ENCODE measurements around the gene MORC3. TPM values are rescaled to one million over a fixed set of nuclear protein-coding genes. Genes with fewer than 3 reads are reported as not detected.

MORC3 gene
- total RNA-seq, 1 donor from 2014 or later, result 23.1 TPM

DNA sequence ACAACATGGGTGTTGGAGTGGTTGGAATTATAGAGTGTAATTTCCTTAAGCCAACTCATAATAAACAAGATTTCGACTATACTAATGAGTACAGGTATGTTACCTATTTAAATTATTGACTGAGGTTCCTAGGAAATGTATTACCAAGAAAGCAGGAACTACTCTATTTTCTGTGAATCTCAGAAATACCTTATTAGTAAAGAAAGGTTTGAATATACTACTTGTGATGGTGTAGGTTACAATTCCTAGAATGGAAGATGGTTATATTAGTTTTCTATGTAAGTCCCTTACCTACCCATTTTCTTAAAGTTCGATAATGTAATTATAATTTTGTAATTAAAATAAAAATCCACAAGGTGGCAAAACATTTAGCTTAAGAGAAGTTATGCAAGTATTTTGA lies 29.3 kb downstream of the MORC3 start:
- DNase-seq (ENCODE audit: low spot score), result no peak
- peak overlapping the region; percentile 98 for H3K27ac Mint-ChIP-seq (ENCODE audit: unreplicated experiment)
- no peaks in the 10 kb centered on the region for H3K27me3 Mint-ChIP-seq (ENCODE audit: low read depth)
- no peaks in the 10 kb centered on the region for H3K9me3 Mint-ChIP-seq (ENCODE audit: low read depth)
- H3K4me3 Mint-ChIP-seq (ENCODE audit: unreplicated experiment), result no peak overlapping the region
- peaks cover 30% of the 10 kb centered on the region for H3K36me3 Mint-ChIP-seq (ENCODE audit: low read depth)
- H3K4me1 Mint-ChIP-seq (ENCODE audit: low read depth), result peaks cover 22% of the 10 kb centered on the region
- TF ChIP-seq, protein P1, sequence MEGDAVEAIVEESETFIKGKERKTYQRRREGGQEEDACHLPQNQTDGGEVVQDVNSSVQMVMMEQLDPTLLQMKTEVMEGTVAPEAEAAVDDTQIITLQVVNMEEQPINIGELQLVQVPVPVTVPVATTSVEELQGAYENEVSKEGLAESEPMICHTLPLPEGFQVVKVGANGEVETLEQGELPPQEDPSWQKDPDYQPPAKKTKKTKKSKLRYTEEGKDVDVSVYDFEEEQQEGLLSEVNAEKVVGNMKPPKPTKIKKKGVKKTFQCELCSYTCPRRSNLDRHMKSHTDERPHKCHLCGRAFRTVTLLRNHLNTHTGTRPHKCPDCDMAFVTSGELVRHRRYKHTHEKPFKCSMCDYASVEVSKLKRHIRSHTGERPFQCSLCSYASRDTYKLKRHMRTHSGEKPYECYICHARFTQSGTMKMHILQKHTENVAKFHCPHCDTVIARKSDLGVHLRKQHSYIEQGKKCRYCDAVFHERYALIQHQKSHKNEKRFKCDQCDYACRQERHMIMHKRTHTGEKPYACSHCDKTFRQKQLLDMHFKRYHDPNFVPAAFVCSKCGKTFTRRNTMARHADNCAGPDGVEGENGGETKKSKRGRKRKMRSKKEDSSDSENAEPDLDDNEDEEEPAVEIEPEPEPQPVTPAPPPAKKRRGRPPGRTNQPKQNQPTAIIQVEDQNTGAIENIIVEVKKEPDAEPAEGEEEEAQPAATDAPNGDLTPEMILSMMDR (IDR thresholded peaks at IDR 0.05), result no peak

DNA sequence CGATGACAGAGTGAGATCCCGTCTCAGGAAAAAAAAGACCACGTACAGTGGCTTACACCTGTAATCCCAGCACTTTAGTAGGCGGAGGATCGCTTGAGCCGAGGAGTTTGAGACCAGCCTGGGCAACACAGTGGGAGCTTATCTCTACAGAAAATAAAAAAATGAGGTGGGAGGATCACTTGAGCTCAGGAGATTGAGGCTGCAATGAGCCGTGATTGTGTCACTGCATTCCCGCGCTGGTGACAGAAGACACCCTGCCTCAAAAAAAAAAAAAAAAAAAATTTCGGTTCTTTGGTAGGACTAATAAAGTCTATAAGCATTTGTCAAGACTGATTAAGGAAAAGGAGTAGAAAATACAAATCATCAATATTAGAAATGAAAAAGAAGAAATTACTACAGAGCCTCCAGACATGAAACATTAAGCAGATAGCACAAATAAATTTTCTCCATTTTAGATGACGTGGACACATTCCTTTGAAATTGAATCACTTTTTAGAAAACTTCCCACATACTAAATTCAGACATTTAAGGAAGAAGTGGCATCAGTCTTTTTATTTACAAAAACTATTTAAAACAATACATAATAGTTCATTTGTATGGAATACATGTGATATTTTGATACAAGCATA lies 30.4 kb downstream of the MORC3 start:
- no peak for DNase-seq (ENCODE audit: low spot score)
- peak overlapping the region; percentile 98 for H3K27ac Mint-ChIP-seq (ENCODE audit: unreplicated experiment)
- no peak overlapping the region for H3K4me3 Mint-ChIP-seq (ENCODE audit: unreplicated experiment)
- H3K36me3 Mint-ChIP-seq (ENCODE audit: low read depth), result peaks cover 31% of the 10 kb centered on the region
- no peaks in the 10 kb centered on the region for H3K9me3 Mint-ChIP-seq (ENCODE audit: low read depth)
- H3K4me1 Mint-ChIP-seq (ENCODE audit: low read depth), result peaks cover 22% of the 10 kb centered on the region
- TF ChIP-seq, protein P1 (IDR thresholded peaks at IDR 0.05), result no peak
- no peaks in the 10 kb centered on the region for H3K27me3 Mint-ChIP-seq (ENCODE audit: low read depth)

DNA sequence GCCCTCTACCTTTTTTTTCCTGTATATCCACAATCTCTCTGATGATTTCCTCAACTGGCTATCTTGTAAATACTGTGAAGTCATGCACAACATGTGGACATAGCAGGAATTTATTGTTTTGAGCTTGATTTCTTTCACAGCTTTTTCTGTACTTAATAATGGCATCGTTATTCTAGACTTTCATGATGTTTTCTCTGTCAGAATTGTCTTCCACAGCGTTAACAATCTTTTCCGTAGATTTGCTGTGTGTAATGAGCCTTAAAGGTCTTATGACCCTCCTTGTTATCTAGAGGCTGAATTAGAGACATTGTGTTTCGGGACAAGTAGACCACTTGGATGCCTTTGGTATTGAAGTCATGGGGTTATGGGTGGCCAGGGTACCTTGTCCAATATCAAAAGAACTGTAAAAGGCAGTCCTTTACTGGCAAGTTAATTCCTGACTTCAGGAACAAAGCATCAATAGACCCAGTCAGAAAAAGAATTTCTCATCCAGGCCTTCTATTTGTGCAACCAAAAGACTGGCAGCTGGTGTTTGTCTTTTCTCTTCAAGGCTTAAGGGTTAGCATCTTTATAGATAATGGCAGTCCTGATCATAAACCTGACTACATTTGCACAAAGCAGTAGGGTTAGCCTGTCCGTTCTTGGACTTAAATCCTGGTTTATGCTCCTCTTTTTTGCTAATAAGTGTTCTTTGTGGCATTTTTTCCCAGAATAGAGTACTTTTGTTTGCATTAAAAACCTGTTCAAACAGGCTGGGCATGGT lies 35.1 kb downstream of the MORC3 start:
- DNase-seq (ENCODE audit: low spot score), result no peak
- H3K9me3 Mint-ChIP-seq (ENCODE audit: low read depth), result no peaks in the 10 kb centered on the region
- H3K36me3 Mint-ChIP-seq (ENCODE audit: low read depth), result peaks cover 27% of the 10 kb centered on the region
- TF ChIP-seq, protein P1 (IDR thresholded peaks at IDR 0.05), result no peak
- peak overlapping the region; percentile 1 for H3K27ac Mint-ChIP-seq (ENCODE audit: unreplicated experiment)
- no peak overlapping the region for H3K4me3 Mint-ChIP-seq (ENCODE audit: unreplicated experiment)
- H3K27me3 Mint-ChIP-seq (ENCODE audit: low read depth), result no peaks in the 10 kb centered on the region
- H3K4me1 Mint-ChIP-seq (ENCODE audit: low read depth), result peaks cover 7% of the 10 kb centered on the region

DNA sequence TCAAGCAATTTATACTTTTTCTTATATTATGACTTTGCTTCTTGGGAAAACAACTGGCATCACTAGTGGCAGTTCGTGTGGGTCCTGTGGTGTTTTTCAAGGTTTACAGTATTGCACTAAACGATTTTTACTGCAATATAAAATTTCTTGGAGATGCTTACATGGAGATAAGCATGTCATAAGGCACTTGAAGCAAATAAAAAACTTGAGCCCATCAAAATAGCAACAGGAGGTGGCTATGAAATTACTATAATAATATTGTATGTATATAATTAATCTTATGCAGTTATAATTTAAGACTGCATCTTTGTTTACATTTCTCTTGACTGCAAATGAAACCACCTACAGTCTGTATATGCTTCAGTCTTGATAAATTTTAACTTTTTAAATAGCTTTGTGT lies 35.9 kb downstream of the MORC3 start:
- H3K27me3 Mint-ChIP-seq (ENCODE audit: low read depth), result no peaks in the 10 kb centered on the region
- no peaks in the 10 kb centered on the region for H3K9me3 Mint-ChIP-seq (ENCODE audit: low read depth)
- DNase-seq (ENCODE audit: low spot score), result no peak
- H3K4me1 Mint-ChIP-seq (ENCODE audit: low read depth), result no peaks in the 10 kb centered on the region
- TF ChIP-seq, protein P1 (IDR thresholded peaks at IDR 0.05), result no peak
- peaks cover 32% of the 10 kb centered on the region for H3K36me3 Mint-ChIP-seq (ENCODE audit: low read depth)
- H3K27ac Mint-ChIP-seq (ENCODE audit: unreplicated experiment), result no peak overlapping the region
- H3K4me3 Mint-ChIP-seq (ENCODE audit: unreplicated experiment), result no peak overlapping the region

DNA sequence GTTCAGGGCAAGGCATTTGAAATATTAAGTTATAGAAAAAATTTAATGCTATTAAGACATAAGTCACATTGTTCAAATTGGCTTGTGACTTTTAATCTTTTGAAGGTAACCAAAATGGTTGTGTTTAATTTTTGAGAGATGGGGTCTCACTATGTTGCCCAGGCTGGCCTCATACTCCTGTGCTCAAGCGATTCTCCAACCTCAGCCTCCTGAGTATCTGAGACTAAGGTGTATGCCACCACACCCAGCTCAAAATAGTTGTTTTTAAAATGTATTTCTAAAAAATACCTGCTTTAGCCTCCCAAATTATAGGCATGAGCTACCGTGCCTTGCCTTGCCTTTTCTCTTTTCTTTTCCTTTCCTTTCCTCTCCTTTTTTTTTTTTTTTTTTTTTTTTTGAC lies 39.2 kb downstream of the MORC3 start:
- no peaks in the 10 kb centered on the region for H3K27me3 Mint-ChIP-seq (ENCODE audit: low read depth)
- peaks cover 31% of the 10 kb centered on the region for H3K36me3 Mint-ChIP-seq (ENCODE audit: low read depth)
- no peaks in the 10 kb centered on the region for H3K4me1 Mint-ChIP-seq (ENCODE audit: low read depth)
- H3K27ac Mint-ChIP-seq (ENCODE audit: unreplicated experiment), result no peak overlapping the region
- TF ChIP-seq, protein P1 (IDR thresholded peaks at IDR 0.05), result no peak
- no peak for DNase-seq (ENCODE audit: low spot score)
- no peak overlapping the region for H3K4me3 Mint-ChIP-seq (ENCODE audit: unreplicated experiment)
- no peaks in the 10 kb centered on the region for H3K9me3 Mint-ChIP-seq (ENCODE audit: low read depth)

All from chondrocyte (in vitro differentiated cells).